ENCODE results near the gene RNPEPL1.
"Not testable (repeated sequence)": the region's sequence is repeated elsewhere in the genome, so short reads cannot be mapped to it uniquely, and the experiment has no call there.

Gene RNPEPL1

GRCh38 chr2:240521885-240522284 lies 46.4 kb upstream of the RNPEPL1 start:
- not testable (repeated sequence) for H3K9me3 ChIP-seq (ENCODE audit: control insufficient read depth, insufficient read depth, low read depth, low read length); H3K27ac ChIP-seq (ENCODE audit: extremely low read depth, low read depth, low read length); H3K4me1 ChIP-seq (ENCODE audit: control insufficient read depth, insufficient read depth, low read length); H3K4me3 ChIP-seq (ENCODE audit: low read depth, low read length)
- POLR2A ChIA-PET = interaction anchor here (0.6 to 0.8 kb wide), 2 partner anchors 29 to 1076 kb away, joined by 3 to 4 read pairs; no protein-coding TSS in a partner anchor
- CTCF ChIA-PET = interaction anchor here (0.6 to 1.3 kb wide), 3 partner anchors 8 to 558 kb away, joined by 3 to 4 read pairs (median 3); no protein-coding TSS in a partner anchor
- peaks cover 0 to 39% of the 10 kb centered on the region in 2 experiments; a peak in 2 of 3 replicates for H3K36me3 ChIP-seq (ENCODE audit: control insufficient read depth in 2 of 2, insufficient read depth in 1 of 2, low read length in 2 of 2)

GRCh38 chr2:240522406-240522805 lies 45.9 kb upstream of the RNPEPL1 start:
- no peak overlapping the region for H3K27ac ChIP-seq (ENCODE audit: extremely low read depth, low read depth, low read length)
- H3K9me3 ChIP-seq (ENCODE audit: control insufficient read depth, insufficient read depth, low read depth, low read length) = no peaks in the 10 kb centered on the region
- peaks cover 0 to 39% of the 10 kb centered on the region in 2 experiments; a peak in 2 of 3 replicates for H3K36me3 ChIP-seq (ENCODE audit: control insufficient read depth in 2 of 2, insufficient read depth in 1 of 2, low read length in 2 of 2)
- POLR2A ChIA-PET = no interaction called here
- CTCF ChIA-PET = interaction anchor here (0.7 to 1.3 kb wide), 2 partner anchors 8 to 381 kb away, joined by 3 to 4 read pairs; no protein-coding TSS in a partner anchor
- no peak overlapping the region for H3K4me3 ChIP-seq (ENCODE audit: low read depth, low read length)
- no peaks in the 10 kb centered on the region for H3K4me1 ChIP-seq (ENCODE audit: control insufficient read depth, insufficient read depth, low read length)
- TF ChIP-seq ZNF530 (tag by site-specific recombination; IDR thresholded peaks at IDR 0.05; ENCODE audit: low read depth) = no peak

GRCh38 chr2:240523451-240524281 lies 44.6 kb upstream of the RNPEPL1 start:
- TF ChIP-seq ZFP3 (tag by site-specific recombination; IDR thresholded peaks at IDR 0.05; ENCODE audit: low read depth) (no peak), PRDM6 (tag by site-specific recombination; IDR thresholded peaks at IDR 0.05) (no peak), MYNN (tag by site-specific recombination; IDR thresholded peaks at IDR 0.05; ENCODE audit: borderline replicate concordance) (no peak), ZNF280D (tag by site-specific recombination; IDR thresholded peaks at IDR 0.05) (no peak)
- no peaks in the 10 kb centered on the region for H3K9me3 ChIP-seq (ENCODE audit: control insufficient read depth, insufficient read depth, low read depth, low read length)

GRCh38 chr2:240524963-240525718 lies 43.1 kb upstream of the RNPEPL1 start:
- H3K27ac ChIP-seq (ENCODE audit: extremely low read depth, low read depth, low read length) = no peak overlapping the region
- H3K4me1 ChIP-seq (ENCODE audit: control insufficient read depth, insufficient read depth, low read length) = no peaks in the 10 kb centered on the region
- no peaks in the 10 kb centered on the region for H3K9me3 ChIP-seq (ENCODE audit: control insufficient read depth, insufficient read depth, low read depth, low read length)
- ChIA-PET CTCF (interaction anchor here (0.6 to 1.5 kb wide), 2 partner anchors 11 kb away, joined by 3 read pairs; no protein-coding TSS in a partner anchor), POLR2A (no interaction called here)
- no peak overlapping the region for H3K4me3 ChIP-seq (ENCODE audit: low read depth, low read length)
- H3K36me3 ChIP-seq (ENCODE audit: control insufficient read depth in 2 of 2, insufficient read depth in 1 of 2, low read length in 2 of 2) = peaks cover 0 to 51% of the 10 kb centered on the region in 2 experiments; a peak in 2 of 3 replicates
- TF ChIP-seq ZNF610 (tag by site-specific recombination; IDR thresholded peaks at IDR 0.05; ENCODE audit: borderline replicate concordance) (no peak), PRDM1 (tag by site-specific recombination; IDR thresholded peaks at IDR 0.05) (no peak), ZXDB (tag by site-specific recombination; IDR thresholded peaks at IDR 0.05) (no peak), ZNF513 (tag by site-specific recombination; IDR thresholded peaks at IDR 0.05) (no peak), ZNF354C (tag by site-specific recombination; IDR thresholded peaks at IDR 0.05; ENCODE audit: borderline replicate concordance, low read depth) (no peak), ZNF311 (tag by site-specific recombination; IDR thresholded peaks at IDR 0.05; ENCODE audit: borderline replicate concordance) (no peak), GLI4 (tag by site-specific recombination; IDR thresholded peaks at IDR 0.05) (no peak), ZNF626 (tag by site-specific recombination; IDR thresholded peaks at IDR 0.05) (no peak), ZNF423 (tag by site-specific recombination; IDR thresholded peaks at IDR 0.05) (no peak), ZNF639 (tag by site-specific recombination; IDR thresholded peaks at IDR 0.05) (no peak)

More at GRCh38 chr2:240523451-240524281, 44.6 kb upstream of the RNPEPL1 start:
- Histone ChIP-seq H3K4me1 (ENCODE audit: control insufficient read depth, insufficient read depth, low read length) (no peaks in the 10 kb centered on the region), H3K36me3 (ENCODE audit: control insufficient read depth in 2 of 2, insufficient read depth in 1 of 2, low read length in 2 of 2) (peaks cover 0 to 43% of the 10 kb centered on the region in 2 experiments; a peak in 2 of 3 replicates), H3K27ac (ENCODE audit: extremely low read depth, low read depth, low read length) (no peak overlapping the region), H3K4me3 (ENCODE audit: low read depth, low read length) (no peak overlapping the region)
- ChIA-PET POLR2A (no interaction called here), CTCF (interaction anchor here (1.5 kb wide), 1 partner anchor 9 kb away, joined by 3 read pairs; no protein-coding TSS in a partner anchor)
